MV-4-11 (cell line): ENCODE results near the gene FAM174C.

Source experiments
- DNase-seq: peaks from one replicate; lab custom pipeline; 2025; lab: John Stamatoyannopoulos, UW

Gene FAM174C

DNA sequence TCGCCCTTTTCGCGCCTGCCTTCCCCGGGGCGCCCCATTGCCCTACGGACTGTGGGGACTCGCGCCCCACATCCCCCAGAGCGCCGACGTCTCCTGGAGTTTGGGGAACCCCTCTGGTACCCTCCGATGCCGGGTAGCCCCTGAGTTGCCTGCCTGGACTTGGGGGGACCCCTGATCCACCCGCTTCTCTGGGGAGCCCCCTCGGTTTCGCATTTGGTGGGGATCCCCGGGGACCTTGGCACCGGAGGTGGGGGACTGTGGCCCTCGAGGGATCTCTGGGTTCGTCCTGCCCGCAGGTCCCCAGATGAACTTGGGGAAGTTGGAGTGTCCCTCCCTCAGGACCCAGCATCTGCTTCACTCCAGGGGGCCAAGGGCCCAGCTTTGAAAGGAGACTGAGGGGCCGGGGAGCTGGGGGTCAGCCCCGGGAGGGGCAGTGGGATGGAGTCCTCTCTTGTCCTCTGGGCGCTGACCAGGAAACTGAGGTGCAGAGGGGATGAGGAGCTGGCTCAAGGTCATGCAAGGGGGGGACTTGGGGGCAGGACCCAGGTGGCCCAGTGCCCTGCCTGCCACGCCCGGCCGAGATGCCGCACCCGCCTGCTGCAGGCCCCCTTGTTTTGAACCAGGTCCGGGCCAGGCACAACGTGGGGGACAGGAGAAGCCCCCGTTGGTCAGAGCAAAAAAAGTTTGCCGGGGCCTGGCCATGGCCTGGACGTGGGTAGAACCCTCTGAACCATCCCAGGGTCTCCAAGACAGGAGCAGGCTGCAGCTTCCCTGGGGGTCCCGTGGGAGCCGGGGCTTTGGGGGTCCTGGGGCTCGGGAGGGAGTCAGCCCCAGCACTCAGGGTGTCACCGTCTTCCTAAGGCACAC lies 11.4 kb downstream of the FAM174C start:
- DNase-seq = no peak

DNA sequence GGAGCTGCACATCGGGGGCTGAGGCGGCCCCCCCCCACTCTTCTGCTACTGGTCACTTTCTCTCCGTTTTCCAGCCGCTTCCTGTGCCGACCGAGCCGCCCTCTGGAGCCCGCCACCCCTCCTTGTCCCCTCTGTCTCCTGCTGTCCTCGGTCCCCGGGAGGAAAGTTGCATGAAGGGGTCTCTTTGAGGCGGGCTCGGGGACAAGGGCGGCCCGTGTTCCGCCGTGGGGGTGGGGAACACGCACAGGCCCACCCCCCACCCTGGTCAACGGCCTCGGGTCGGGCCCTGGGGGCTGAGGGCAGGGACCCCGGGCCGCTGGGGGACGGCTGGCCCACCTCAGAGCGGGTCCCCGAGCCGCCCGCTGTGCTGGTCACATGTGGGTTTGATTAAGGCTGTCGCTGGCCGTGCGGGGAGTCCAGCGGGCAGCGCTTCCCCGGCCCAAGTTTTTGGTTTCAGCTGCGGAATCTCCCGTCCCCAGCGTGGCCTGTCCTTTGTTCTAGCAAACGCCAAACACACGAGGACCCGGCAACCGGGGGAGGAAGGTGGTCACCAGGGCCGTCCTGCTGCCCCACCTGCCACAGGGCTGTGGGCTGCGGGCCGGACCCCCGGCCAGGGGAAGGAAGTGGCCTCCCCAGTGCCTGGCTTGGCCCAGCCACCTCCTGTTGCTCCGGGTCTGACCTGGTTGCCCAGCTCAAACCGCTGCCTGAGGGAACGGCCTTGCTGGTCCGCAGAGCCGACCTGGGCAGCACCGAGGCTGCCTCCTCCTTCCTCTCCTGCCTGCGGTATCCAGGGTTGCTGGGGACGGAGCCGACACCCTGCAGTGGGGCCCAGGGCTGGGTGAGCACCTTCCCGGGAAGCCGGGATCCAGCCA lies 12.3 kb downstream of the FAM174C start:
- DNase-seq = no peak

DNA sequence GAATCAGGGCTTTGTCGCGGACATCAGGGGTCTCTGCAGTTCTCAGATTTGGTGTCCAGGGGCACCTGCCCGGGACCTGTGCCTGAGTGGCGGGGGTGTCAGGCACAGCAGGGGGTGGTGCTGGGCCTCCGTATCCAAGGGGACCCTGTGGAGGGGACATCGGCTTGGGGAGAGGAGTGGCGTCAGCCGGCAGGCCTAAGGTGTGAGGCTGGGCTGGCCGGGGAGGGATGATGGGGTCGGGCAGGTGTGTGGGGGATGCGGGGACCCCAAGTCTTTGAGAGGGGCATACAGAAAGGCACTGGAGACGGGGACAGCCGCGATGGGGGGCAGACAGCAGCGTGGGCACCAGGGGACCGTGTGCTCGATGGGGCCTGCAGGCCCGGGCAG lies 12.9 kb downstream of the FAM174C start:
- no peak for DNase-seq

GRCh38 chr19:1288833-1289685 lies 13.7 kb downstream of the FAM174C start:
- DNase-seq = no peak

GRCh38 chr19:1289686-1290025 lies 14.3 kb downstream of the FAM174C start:
- DNase-seq = no peak

DNA sequence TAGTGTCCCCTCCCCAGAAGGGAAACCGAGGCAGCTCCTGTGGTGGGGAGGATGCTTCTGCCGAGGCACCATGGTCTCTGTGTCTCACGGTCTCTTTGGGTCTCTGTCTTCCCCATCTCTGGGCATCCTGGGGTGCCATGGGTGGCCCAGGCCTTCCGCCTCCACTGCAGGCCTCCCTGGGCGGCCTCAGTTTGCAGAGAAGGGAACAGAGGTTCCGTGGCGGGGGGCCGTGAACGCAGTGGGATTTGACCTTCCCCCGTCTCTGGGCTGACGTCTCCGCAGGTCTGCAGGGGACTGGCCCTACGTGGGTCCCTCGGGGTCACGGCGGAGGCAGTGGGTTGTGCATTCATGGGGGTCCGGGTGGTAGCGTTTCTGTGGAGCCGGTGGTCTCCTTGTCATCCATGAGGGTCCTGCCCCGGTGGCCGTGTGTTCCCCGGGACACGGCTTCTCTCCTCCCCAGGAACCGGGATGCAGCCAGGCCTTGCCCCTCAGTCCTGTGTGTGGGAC lies 14.9 kb downstream of the FAM174C start:
- DNase-seq = no peak

- no peak for DNase-seq
These were observed 15.6 kb downstream of the FAM174C start for GRCh38 chr19:1290703-1291651.

DNA sequence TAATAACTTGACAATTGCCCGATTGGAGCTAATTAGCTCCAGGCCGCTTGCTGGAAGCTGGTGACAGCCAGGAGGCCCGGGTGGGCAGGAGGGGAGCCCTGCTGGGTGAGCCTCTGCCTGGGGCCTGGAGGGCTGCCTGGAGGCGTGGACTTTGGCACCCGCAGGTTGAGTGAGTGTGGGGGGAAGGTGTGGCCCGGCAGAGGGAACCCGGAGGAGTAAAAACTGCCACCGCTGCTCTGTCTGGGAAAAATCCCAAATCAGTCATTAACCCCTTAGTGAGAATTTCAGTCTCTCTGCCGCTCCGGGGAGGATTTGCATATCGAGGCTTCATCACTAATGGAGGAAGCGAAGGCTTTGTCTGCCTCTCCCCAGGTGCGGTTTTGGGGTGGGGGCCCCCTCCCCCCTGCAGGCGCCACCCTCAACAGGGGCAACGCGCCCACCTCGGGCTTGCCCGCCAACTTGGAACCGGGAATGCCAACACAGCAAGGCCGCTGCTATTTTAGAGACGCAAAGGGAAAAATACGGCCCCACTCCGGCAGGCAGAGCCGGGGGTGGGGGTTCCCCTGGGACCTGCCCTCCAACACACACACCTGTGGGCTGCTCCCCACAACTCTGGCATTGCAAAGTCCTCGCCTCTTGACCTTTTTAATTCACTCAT lies 16.6 kb downstream of the FAM174C start:
- DNase-seq = no peak

GRCh38 chr19:1292419-1293151 lies 17.3 kb downstream of the FAM174C start:
- DNase-seq = no peak

DNA sequence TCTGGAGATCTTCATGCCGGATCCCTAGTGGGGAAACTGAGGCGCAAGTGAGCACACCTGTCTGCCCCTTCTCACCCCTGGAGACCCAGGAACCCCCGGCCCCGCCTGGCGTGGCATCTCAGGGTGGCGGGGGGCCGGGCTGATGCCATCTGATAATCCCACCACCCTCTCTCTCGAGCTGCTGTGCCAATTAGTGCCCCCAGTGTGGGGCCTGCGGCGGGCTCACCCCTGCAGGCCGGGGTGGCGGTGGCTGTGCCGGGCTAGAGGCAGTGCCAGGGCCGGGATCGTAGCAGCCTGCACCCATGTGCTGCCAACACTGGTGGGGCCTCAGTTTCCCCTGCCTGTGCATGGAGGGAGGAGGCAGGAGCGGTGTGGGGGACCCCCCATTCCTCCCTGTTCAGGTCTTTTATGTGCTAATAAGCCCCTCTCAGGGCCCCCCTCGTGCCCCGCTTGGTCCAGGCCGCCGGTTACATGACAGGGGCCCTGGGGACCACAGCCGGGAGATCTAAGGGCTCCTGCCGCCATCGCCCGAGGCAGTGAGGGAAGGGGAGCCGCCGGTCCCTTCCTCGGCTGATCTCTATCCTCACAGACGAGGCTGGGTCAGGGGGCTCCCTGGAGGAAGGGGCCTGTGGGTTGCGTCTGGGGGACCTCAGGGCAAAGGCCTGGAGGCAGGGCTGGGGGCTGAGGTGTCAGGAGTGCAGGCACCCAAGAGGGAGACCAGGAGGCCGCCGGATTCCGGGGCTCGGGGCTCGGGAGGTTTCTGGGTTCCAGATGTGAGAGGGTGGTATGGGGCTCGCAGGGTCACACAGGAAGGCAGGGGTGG lies 18.7 kb downstream of the FAM174C start:
- no peak for DNase-seq

- DNase-seq = no peak
These were observed 19.4 kb downstream of the FAM174C start for GRCh38 chr19:1294688-1295087.

DNA sequence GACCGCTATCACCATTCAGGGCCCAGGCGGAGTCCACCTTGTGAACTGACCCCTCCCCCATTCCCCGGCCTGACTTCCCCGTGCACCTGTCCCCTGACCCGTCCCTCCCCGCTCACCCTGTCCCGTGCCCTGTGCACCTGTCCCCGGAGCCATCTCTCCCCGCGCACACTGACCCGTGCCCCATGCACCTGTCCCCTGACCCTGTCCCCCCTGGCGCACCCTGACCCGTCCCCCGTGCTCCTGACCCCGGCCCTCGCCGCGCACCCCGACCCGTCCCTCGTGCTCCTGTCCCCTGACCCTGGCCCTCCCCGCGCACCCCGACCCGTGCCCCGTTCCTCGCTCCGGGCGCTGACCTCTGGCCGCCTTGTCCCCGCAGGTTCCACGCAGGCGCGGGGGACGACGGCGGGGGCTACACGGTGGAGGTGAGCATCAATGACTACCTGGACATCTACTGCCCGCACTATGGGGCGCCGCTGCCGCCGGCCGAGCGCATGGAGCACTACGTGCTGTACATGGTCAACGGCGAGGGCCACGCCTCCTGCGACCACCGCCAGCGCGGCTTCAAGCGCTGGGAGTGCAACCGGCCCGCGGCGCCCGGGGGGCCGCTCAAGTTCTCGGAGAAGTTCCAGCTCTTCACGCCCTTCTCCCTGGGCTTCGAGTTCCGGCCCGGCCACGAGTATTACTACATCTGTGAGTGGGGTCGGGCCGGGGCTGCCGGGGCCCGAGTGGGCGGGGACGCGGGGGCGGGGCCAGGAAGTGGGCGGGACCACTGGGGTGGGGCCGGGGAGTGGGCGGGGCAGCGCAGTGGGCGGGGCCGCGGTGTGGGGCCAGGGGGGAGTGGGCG lies 20.1 kb downstream of the FAM174C start:
- no peak for DNase-seq

DNA sequence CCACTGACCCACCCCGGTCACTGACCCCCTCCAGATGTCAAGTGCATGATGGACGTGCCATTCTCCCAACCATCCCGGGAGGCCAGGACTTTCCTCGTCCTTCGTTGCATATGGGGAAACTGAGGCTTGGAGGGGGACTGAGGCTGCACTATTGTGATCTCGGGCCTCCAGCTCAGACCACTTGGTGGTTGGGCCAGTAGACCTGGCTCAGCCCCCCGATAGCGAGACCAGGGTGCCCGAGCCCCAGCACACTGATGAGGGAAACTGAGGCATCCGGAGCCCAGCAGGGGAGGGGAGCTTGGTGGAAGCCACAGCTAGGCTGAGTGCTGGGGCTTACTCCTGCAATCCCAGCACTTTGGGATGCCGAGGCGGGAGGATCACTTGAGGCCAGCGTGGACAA lies 20.7 kb downstream of the FAM174C start:
- no peak for DNase-seq

DNA sequence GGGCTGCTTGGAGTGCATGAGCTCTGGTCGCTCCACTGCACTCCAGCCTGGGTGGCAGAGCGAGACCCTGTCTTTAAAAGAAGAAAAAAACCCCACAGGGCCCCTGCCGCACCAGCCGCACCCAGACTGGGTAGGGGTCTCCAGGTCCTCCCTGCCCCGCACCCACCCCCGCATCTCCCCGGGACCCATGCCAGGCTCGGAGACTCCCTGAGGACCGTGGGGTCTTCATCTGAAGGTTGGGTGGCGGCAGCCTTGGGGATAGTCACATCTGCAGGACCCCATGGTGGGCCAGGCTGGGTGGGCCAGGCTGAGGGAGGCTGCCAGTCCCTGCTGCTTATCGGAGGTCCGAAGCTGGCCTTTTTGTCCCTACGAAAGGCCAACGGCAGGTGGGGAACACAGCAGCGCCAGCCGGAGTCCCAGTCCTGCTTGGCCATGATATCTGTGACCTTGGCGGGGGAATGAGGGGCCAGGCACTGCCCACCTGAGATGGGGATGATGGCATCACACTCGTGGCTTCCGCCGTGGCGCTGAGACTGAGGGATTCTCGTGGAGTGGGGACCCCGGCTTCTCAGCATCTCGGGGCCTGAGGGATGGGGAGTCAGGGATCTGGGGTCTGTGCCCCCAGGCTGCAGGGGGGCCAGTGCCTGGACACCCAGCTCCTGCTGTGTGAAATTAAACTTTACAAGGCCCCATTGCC lies 21.4 kb downstream of the FAM174C start:
- DNase-seq = no peak

DNA sequence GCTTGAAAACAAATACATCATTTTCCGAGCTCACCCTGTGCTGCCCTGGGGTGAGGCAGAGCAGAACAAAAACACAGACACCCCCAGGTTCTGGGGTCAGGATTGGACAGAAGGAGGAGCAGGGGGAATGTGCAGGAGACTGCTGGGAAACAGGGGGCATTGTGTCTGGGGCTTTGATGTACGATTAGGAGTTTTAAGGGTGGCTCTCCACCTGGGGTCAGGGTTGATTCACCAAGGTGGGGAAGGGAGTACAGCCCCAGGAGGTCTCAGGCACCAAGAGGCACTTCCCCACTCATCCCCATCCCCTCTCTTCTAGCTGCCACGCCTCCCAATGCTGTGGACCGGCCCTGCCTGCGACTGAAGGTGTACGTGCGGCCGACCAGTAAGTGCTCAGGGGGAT lies 22.9 kb downstream of the FAM174C start:
- DNase-seq = no peak

GRCh38 chr19:1299801-1300200 lies 24.5 kb downstream of the FAM174C start:
- DNase-seq = no peak
